ENCODE results near the gene RAB29. TPM values are rescaled to one million over a fixed set of nuclear protein-coding genes. Genes with fewer than 3 reads are reported as not detected.
A peak's percentile ranks its signal among the peaks of the same experiment; 100 is the strongest.

The RAB29 gene
- total and polyA plus RNA-seq, 9 of the 15 experiments (the other 6 are each of a cell fraction or from before 2014, with no cell fraction given) = 6.3 to 17.6 (median 8.0) TPM

GRCh38 chr1:205748403-205749233 lies 26.7 kb downstream of the RAB29 start (continued):
- peak; percentile 9 for TF ChIP-seq RBBP5 (IDR thresholded peaks at IDR 0.05; ENCODE audit: borderline replicate concordance, insufficient read depth, low read length, poor library complexity, severe bottlenecking)
- no peak for TF ChIP-seq ZNF77 (CRISPR knock-in tag; IDR thresholded peaks at IDR 0.05)
- TF ChIP-seq CHD2 (IDR thresholded peaks at IDR 0.05; ENCODE audit: low read depth, low read length) = peak; percentile 96
- TF ChIP-seq NR2C2 (CRISPR knock-in tag; IDR thresholded peaks at IDR 0.05) = no peak; the same call in 1 of the 2 replicates
- peak; percentile 76; the same call in 1 of the 2 replicates for TF ChIP-seq NR2C2 (tag; IDR thresholded peaks at IDR 0.05)
- peak in 1 of 2 experiments; percentile 80; a peak in 1 of 4 replicates for TF ChIP-seq BCLAF1 (IDR thresholded peaks at IDR 0.05; ENCODE audit: borderline replicate concordance in 1 of 2, control insufficient read depth in 1 of 2, low read depth in 2 of 2, low read length in 1 of 2)
- TF ChIP-seq, protein P1, sequence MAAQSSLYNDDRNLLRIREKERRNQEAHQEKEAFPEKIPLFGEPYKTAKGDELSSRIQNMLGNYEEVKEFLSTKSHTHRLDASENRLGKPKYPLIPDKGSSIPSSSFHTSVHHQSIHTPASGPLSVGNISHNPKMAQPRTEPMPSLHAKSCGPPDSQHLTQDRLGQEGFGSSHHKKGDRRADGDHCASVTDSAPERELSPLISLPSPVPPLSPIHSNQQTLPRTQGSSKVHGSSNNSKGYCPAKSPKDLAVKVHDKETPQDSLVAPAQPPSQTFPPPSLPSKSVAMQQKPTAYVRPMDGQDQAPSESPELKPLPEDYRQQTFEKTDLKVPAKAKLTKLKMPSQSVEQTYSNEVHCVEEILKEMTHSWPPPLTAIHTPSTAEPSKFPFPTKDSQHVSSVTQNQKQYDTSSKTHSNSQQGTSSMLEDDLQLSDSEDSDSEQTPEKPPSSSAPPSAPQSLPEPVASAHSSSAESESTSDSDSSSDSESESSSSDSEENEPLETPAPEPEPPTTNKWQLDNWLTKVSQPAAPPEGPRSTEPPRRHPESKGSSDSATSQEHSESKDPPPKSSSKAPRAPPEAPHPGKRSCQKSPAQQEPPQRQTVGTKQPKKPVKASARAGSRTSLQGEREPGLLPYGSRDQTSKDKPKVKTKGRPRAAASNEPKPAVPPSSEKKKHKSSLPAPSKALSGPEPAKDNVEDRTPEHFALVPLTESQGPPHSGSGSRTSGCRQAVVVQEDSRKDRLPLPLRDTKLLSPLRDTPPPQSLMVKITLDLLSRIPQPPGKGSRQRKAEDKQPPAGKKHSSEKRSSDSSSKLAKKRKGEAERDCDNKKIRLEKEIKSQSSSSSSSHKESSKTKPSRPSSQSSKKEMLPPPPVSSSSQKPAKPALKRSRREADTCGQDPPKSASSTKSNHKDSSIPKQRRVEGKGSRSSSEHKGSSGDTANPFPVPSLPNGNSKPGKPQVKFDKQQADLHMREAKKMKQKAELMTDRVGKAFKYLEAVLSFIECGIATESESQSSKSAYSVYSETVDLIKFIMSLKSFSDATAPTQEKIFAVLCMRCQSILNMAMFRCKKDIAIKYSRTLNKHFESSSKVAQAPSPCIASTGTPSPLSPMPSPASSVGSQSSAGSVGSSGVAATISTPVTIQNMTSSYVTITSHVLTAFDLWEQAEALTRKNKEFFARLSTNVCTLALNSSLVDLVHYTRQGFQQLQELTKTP (IDR thresholded peaks at IDR 0.05; ENCODE audit: low read depth in 1 of 2, partially characterized antibody in 2 of 2) = peak; percentile 36 to 69
- TF ChIP-seq FOXA3 (CRISPR knock-in tag; conservative IDR thresholded peaks at IDR 0.05 in 1 of 2, IDR thresholded peaks at IDR 0.05 in 1 of 2) = no peak
- TF ChIP-seq ZC3H4 (CRISPR knock-in tag; IDR thresholded peaks at IDR 0.05; ENCODE audit: borderline replicate concordance) = no peak
- no peak for TF ChIP-seq ESRRA (IDR thresholded peaks at IDR 0.05; ENCODE audit: borderline replicate concordance, low read depth)
- TF ChIP-seq ATF7 (IDR thresholded peaks at IDR 0.05) = peak; percentile 96
- TF ChIP-seq ZNF23 (CRISPR knock-in tag; IDR thresholded peaks at IDR 0.05) = no peak
- TF ChIP-seq RNF2 (IDR thresholded peaks at IDR 0.05) = no peak
- TF ChIP-seq SIN3B (IDR thresholded peaks at IDR 0.05; ENCODE audit: low read depth) = 0 out of 2 replicates have a peak, but pooled peaks have one; percentile 15
- TF ChIP-seq TSC22D4 (tag; IDR thresholded peaks at IDR 0.05) = no peak
- no peak for TF ChIP-seq MAX (CRISPR knock-in tag; IDR thresholded peaks at IDR 0.05)
- TF ChIP-seq YY1 (IDR thresholded peaks at IDR 0.05; ENCODE audit: borderline replicate concordance in 1 of 3, control insufficient read depth in 1 of 3, extremely low read depth in 1 of 3, insufficient read depth in 3 of 3, insufficient read length in 1 of 3, insufficient replicate concordance in 2 of 3, low read depth in 1 of 3, low read length in 2 of 3) = peak in 1 of 3 experiments; percentile 62
- TF ChIP-seq ILK (tag; IDR thresholded peaks at IDR 0.05; ENCODE audit: borderline replicate concordance, low read depth) = 0 out of 2 replicates have a peak, but pooled peaks have one; percentile 7

Measured in K562 (cell line).